ENCODE data around the gene PIGH.
"Not testable (repeated sequence)": the region's sequence is repeated elsewhere in the genome, so short reads cannot be mapped to it uniquely, and the experiment has no call there.

Gene PIGH

DNA sequence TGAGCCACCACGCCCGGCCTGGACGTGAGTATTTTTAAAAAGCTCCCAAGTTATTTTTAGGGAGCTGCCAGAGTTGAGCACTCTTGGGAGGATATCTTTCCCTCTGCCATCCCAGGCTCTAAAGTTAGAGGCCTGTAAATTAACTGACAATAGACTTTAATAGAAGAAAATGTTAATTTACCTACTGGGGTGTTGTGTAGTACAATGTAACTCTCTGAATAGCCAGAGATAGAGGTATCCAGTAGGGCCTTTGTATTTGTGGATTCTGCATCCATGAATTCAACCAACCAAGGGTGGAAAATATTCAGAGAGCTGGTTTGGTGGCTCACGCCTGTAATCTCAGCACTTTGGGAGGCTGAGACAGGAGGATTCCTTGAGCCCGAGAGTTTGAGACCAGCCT, 7.6 kb upstream of the PIGH start:
- no peak for DNase-seq

DNA sequence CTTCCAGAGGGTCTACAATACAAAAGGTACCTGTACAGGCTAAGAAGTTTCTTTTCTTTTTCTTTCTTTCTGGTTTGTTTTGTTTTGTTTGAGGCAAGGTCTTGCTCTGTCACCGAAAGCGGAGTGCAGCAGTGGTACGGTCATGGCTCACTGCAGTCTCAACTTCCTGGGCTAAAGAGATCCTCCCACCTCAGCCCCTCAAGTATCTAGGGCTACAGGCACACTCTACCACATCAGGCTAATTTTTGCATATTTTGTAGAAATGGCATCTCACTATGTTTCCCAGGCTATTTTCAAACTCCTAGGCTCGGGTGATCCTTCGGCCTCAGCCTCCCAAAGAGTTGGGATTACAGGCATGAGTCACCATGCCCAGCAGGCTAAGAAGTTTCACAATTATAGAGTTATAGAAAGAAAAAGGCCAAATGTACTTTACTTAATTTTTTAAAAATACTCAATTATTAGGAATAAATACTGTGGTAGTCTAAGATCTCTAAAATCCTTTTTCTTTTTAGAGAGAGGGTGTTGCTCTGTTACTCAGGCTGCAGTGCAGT, 3.0 kb upstream of the PIGH start:
- DNase-seq: no peak

DNA sequence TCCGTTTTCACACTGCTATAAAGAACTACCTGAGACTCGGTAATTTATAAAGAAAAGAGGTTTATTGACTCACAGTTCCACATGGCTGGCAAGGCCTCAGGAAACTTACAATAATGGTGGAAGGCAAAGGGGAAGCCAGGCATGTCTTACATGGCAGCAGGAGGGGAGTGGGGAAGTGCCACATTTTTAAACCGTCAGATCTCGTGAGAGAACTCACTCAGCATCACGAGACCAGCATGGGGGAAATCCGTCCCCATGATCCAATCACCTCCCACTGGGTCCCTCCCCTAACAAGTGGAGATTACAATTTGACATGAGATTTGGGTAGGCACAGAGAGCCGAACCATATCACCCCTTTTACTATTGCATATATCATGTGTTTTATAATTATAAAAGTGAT, 2.0 kb upstream of the PIGH start:
- DNase-seq: no peak

DNA sequence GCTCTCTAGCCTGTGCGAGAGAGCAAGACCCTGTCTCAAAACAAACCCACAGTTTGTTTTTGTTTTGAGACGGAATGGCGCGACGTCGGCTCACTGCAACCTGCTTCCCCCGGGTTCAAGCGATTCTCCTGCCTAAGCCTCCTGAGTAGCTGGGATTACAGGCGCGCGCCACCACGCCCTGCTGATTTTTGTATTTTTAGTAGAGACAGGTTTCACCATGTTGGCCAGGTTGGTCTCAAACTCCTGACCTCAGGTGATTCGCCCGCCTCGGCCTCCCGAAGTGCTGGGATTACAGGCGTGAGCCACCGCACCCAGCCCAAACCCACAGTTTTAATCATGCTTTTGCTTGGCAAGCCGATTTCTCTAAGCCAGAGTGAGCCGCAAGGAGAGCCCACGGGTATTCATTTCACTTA, 500 bp upstream of the PIGH start:
- not testable (repeated sequence) for DNase-seq

DNA sequence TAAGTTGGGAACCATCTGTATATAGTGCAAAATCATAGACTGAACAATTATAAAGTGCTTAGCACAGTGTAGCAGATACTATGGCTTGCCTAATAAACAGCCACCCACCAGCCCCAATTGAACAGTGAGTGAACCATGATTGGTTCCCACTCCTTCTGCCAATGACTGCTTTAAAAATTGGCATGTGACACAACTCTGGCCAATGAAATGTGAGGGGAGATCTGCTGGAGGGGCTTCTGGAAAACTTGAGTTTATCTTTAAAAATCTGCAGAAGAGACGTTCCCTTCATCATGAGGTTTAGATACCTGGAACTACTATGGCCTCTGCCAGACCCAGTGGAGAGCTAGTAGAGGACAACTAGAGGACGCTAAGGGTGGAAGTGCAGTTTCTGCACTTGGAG, 4.7 kb downstream of the PIGH start:
- DNase-seq: no peak

DNA sequence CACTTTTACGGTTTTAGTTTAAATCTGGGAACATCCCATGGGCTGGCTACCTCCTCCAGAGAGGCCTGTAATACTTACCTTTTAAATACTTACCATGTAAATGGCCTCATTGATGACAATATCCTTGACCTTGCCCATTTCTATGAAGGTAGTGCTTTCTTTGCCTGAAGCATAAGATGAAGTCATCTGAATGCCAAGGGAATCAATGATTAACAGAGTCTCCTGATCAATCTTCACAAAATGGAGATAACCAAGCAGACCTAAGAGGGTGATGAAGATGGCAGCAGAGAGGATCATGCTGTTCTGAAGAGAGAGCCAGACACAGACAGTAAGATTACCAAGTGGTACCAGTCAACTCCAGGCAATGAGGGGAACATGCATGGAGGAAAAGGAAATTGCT, 6.4 kb downstream of the PIGH start:
- not testable (repeated sequence) for DNase-seq

DNA sequence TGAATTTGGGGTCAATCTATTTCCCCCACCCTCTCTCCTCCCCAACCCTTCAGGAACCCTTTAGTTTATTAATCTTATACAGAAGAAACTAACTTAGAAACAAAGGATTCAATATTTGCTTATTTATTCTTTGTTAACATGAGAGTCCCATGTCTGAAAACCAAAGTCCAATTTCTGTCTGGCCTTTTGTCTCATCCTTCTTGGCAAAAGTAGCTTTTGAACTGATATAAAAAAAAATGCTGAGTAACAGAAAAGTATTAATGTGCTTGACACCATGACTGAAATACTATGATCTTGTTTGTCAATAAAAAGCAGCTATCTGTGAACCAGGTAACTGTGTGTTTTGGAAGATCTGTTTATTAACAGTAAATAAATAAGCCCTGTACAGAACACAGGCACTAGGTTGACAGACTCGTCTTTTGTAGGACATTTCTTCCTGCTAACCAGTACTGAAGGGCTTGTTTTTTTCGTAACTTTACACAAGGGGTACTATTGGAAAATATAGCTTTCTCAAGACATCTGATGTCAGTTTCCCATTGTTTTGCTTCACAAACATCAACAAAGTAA, 10.8 kb downstream of the PIGH start:
- no peak for DNase-seq

DNA sequence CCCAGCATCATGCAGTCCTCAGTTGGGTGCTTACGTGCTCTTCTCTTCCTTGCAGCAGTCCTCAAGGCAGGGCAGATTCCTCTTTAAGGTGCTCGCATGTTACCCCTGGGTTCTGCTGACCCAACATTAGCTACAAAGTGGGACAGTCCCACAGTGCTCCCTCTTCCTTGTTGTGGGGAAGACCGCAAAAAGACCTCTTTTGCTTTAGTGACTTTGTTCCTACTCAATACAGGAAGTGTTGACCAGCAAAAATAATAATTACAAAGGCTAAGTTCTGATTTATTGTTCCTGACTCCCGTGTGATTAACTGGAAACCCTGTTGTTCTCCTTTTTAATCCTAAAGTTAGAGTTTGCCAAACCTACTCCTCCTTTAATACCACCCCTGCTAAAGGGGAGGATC, 13.7 kb downstream of the PIGH start:
- no peak for DNase-seq

DNA sequence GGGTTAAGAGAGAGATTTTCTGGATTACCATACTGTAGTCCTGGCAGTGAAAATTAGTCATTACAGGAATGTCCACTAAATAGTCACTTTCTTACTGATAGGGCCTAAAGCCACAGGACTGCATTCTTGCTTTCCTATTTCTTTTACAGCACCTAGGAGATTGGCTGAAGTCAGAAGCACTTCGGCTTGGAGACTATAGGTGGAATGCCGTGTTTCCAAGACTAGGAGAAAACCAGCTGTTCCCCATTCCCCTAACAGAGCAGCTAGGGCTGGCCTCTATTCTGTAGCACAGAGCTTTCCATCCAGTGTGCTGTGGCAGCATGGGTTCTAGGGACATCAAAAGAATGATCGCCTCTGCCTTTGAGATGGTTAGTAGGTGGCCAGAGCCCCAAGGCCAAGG, 15.1 kb downstream of the PIGH start:
- DNase-seq: no peak

DNA sequence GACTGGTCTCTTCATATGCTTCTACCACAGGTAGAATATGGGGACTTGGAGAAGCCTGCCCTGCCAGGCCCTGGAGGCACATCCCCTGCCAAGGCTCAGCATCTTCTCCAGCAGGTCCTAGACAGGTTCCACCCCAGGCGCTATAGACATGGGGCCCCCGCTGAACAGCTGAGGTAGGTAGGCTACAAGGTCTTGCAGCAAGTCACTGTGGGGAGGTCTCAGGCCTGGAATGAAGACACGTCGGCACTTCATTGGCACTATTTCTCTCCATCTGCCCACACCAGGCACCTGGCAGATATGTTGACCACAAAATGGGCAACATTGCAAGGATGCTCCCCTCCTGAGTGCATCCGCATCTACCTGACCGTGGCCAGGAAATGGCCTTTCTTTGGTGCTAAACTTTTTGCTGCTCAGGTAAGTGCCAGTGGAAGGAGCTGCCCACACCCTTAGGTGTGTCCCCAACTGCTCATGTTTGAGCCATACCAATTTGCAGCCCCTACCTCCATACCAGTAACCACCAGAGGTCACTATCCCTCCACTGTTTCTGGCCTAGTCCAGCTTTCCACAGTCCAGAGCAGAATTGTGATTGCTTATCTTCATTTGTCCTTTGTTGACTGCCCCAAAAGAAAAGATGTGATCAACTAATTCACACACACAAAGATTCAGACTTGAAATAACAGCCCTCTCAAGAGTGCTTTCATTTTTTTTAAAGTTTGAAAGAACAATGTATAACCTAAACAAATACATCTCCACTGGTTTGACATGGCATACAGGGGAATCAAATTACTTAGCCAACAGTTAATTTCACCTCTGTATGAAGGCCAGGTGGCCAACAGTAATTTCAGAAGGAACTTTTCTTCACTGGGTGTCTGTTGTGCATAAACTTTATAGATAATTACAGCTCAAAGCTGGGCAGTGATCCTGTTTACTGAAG, 16.1 kb downstream of the PIGH start:
- DNase-seq: no peak

DNA sequence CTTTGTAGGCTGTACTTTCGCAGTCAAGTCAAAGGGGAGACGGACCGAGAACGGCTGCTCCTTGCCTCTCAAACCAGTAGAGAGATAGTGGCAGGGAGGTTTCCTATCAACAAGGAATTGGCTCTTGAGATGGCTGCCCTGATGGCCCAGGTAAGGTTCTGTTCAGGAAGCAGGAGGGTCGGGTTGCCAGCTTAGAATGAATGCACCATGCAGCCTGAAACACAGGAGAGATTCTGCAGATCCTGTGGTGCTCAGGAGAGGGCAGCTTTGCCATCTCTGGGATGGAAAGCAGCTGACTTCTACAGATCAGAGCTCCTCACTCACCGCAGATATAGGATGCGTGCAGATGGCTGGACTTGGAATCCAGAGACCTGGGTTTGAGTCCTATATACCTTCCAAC, 18.0 kb downstream of the PIGH start:
- no peak for DNase-seq

DNA sequence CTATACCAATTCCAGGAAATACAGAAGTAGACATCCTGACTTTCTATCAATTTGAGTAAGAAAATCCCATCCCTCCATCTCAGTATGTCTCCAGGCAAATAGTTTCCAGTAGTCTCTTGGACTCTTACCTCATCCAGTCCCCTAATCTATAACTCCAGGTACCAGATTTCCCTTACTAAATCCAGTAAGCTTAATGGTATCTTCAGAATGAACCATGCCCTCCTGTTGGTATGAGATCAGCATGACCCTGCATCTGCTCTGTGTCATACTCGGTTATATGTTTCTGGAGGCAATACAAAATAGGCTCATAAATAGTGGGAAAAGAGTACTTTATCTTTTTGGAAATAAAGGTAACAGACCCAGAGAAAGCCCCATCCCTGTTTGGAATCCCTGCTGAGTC, 18.4 kb downstream of the PIGH start:
- no peak for DNase-seq

DNA sequence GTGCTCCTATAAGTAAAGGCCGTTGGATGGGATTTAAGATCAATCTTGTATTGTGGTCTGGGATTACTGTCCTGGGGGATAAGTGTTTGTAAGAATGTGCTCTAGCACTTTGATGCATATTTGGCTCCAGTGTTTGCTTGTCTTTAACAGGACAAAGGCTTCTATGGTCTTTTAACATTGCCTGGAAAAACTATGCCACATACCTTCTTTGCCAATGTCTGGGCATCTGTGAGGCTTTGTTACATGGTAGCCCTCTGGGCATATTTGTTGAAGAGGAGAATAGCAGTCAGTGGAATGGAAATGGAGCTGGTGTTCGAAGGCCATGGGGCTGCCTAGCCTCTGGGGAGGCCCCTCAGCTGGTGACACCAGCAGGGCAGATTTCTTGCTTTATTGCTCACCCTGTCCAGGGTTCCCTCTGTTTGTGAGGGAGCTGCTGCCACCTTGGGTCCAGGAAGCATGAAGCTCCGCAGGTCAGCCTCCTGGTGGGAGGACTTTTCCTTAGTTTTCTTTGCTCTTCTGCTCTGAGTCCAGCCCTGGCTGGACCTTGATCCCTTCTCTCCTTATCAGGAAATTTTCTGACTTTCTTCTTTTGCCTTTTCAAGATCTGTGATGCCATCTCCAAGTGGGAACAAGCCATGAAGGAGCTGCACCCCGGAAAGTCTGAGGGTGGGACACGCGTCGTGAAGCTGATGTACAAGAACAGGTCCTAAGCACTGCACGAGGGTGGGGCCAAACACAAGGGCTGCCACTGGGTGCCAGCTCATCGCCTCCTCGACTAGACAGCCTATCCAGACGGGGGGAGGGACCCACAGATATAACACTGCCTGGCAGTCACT, 19.5 kb downstream of the PIGH start:
- no peak for DNase-seq

DNA sequence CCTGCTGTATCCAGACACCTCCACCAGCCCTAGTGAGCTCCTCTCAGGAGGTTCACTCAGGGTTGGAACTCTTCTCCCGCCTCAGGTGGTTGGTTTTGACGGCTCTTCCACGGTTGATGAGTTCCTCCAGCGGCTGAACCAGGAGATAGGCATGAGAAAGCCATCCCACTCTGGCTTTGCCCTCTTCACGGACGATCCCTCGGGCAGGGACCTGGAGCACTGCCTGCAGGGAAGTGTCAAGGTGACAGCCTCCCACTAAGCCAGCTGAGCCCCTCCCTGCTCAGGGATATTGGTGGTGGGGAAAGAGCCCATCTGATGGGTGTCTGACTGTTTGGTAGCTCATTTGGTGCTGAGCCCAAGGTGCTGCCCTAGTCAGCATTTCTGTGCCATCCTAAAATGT, 20.4 kb downstream of the PIGH start:
- DNase-seq: no peak

DNA sequence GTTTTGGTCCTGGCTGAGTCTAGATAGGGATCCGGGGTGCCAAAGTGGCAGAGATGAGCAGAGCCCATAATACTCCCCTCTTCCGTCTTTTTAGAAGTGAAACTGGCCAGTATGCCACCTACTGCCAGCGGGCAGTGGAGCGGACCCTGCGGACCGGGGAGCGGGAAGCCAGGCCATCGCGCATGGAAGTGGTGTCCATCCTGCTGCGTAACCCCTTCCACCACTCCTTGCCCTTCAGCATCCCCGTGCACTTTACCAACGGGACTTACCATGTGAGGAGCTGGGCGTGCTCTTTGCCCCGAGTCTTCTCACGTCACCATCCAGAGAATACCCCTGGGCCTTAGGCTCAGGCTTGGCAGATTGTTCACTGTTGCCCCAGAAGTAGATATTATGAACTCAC, 21.0 kb downstream of the PIGH start:
- no peak for DNase-seq

DNA sequence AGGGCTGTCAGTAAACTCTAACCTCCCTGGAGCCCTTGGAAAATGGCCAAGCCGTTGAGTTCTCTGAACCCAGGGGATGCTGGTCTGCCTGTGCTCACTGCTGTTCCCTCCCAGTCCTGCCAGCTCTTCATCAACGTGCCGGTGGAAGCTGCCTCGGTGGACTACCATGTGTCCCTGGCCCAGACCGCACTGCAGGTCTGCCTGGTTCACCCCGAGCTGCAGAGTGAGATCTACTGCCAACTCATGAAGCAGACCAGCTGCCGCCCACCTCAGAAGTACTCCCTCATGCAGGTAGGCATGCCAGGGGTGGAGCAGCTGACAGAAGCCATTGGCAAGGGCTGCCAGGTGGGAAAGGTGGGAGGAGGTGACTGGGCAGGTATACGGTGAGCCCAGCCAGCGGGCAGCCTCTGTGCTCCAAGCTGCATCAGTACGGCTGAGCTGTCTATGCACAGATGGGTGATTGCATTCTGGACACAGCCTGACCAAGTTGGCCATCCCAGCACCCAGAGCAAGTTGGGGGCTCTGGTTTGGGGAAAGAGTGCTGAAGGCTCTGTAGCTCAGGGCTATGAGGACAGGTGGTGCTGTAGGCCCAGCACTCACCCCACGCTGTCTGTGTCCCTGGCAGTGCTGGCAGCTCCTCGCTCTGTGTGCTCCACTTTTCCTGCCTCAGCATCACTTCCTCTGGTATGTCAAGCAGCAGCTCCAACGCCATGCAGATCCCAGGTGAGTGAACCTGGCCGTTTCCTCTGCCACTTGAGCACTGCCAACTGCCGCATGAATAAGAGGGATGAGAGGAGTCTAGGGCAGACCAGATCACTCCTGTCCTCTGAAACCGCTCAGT, 21.9 kb downstream of the PIGH start:
- DNase-seq: no peak

DNA sequence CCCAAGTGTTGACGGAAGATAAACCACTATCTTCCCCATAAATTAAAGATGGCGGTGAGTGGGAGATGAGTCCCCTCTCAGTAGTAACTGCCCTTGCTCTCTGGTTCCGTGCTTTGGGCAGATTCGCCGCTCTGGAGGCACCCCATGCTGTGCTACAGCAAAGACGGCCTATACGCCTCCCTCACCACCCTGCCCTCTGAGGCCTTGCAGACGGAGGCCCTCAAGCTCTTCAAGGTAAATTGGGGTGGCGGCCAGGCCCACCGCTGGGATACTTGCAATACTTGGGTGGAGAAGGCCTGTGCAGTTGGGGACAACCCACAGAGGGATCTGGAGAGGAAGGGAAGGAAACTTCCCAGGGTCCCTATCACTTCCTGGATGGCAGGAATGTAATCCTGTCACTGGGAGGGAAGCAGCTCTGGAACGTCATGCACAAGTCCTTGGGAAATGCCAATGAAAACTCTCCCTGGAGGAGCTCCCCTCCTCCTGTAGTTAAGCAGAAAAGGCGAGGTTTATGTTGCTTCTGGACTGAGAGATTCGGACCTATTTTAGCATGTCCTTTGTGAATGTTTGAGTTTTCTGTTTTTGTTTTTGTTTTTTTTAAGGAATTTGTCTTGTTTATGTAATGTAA, 22.8 kb downstream of the PIGH start:
- no peak for DNase-seq

DNA sequence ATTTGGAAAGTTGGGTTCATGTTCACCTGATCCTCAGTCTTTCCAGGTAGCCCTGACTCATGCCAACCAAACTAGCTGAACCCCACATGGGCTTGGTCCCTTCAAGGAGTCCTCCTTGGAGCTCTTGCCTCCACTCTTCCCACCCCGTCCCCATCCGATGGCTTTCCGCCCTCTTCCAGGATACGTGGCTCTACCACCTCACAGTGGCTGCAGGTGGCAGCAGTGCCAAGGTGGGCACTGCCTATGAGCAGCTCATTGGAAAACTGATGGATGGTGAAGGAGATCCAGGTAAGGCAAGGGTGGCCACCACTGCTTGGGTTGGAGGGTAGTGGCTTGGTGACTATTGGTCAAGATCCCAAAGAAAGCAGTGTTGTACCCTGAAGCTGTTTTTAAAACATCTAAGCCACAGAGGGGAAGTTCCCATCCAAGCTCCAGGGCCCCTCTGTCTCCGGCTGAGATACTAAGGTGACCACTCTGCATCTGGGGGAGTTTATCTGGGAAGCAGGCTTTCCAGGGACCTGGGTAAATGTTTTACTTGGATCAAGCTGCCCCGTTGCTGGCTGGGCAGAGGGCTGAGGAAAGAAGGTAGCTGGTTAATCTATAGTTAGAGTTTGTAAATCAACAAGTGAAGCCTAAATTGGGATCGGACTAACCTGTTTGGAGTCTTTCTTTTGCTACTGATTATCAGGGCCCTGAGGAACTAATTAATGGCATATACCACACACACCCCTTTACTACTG, 23.7 kb downstream of the PIGH start:
- DNase-seq: no peak

DNA sequence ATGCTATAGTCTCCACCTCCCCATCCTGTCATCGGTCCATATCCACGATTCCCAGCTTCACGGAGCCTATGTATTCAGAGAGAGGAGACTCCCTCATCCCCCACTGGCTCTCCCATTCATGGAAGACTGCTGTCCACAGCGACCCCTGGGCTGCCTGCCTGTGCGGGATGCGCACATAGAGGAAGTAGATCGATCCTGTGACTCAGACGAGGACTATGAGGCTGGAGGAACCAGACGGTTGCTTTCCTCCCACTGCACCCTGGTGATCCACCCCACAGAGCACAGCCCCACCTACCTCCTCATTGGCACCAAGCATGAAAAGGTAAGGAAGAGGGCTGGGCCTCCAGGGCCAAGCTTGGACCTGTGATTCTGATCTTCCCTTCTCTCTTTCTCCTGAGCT, 24.4 kb downstream of the PIGH start:
- DNase-seq: no peak

DNA sequence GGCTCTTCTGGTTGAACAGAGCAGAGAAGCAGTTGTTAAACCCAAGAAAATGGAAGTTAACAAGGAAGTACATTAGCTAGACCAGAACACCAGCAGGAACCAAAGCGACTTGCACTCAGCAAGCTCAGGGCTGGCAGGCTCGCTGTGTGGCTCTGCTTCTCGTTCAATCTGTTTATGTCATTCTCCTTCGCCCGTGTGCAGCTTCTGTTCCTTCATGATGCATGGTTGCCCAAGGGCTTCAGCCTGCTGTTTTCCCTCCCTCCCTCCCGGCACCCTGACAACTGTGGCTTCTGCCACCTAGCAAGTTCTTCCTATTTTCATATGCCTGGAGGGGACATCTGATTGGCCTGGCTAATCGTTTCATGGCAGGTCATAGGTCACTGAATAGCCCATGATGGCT, 25.3 kb downstream of the PIGH start:
- DNase-seq: no peak

DNA sequence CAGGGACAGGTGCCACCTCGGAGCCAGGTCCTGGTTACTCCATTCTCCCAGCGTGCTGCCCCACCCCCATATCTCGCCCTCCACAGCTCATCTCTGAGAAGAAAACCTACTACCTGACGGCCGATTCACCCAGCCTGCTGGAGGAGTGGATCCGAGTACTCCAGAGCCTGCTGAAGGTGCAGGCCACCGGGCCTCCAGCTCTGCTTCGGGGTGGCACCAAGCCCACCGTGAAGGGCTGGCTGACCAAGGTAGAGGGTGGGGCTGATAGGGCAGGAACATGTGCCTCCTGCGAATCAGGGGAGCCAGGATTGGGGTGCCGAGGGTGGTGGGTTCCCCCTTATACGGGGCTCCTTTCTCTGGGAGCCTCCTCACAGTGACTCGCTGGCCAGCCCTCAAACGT, 25.9 kb downstream of the PIGH start:
- no peak for DNase-seq
